HG02981 (cell line): ENCODE measurements around the gene HIPK4.
A peak's percentile ranks its signal among the peaks of the same experiment; 100 is the strongest.
"Not testable (repeated sequence)": the region's sequence is repeated elsewhere in the genome, so short reads cannot be mapped to it uniquely, and the experiment has no call there.

Experiments
- ATAC-seq: cut with Tn5 transposase; IDR thresholded peaks from one replicate; pipeline ENCODE4 v1.9.1; 2021; ENCODE audit warnings: mild to moderate bottlenecking, moderate library complexity; ENCODE audit not compliant: unreplicated experiment

The HIPK4 gene, protein sequence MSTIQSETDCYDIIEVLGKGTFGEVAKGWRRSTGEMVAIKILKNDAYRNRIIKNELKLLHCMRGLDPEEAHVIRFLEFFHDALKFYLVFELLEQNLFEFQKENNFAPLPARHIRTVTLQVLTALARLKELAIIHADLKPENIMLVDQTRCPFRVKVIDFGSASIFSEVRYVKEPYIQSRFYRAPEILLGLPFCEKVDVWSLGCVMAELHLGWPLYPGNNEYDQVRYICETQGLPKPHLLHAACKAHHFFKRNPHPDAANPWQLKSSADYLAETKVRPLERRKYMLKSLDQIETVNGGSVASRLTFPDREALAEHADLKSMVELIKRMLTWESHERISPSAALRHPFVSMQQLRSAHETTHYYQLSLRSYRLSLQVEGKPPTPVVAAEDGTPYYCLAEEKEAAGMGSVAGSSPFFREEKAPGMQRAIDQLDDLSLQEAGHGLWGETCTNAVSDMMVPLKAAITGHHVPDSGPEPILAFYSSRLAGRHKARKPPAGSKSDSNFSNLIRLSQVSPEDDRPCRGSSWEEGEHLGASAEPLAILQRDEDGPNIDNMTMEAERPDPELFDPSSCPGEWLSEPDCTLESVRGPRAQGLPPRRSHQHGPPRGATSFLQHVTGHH

DNA sequence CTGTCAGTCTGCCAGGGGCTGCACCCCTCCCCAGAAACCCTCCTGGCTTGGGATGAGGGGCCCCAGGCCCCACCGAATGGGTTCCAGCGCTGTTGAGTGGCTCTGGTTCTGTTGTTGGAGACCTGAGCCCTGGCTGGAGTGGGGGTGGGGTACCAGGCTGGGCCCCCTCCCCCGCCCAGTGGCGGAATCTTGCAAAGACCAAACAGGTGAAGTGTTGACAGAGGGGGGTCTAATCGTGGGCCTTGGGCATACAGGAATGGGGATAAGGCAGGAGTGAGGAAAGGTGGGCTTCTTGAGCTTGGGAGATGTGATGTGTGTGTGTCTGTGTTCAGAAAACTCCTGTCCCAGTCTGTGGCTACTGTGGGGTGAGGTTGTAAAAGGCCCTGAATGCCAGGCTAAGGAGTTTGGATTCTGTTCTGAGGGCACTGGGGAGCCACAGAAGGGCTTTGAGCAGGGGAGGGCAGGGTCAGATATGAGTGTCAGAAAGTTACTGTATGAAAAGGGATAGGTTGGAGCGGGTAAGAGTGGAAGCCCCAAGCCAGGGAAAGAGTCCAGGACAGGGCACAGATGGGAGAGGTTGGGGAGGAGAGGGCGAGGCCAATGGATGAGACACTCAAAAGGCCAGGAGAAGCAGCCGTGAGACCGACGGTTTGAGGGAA lies at the start of gene HIPK4:
Gene HIPK4 (minus strand): TSS at position 98 of the 659 bp plus-strand sequence. CDS start 279 bp downstream, outside the sequence.
- ATAC-seq: no peak

DNA sequence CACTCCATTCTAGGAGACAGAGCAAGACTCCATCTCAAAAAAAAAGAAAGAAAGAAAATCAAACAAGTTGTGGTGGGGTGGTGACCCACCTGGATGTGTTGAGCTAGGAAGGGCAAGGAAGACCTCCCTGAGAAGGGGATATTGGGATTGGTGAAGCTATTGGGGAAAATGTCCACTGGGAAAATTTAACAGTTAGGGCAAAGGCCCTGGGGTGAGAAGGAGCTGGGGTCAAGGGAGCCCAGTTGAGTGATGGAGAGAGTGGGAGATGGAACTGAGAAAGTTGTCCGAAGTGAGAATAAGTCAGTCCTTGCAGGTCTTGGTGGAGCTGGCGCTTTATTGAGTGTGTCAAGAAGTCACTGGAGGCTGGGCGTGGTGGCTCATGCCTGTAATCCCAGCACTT lies 48.3 kb upstream of the HIPK4 start:
- no peak for ATAC-seq

DNA sequence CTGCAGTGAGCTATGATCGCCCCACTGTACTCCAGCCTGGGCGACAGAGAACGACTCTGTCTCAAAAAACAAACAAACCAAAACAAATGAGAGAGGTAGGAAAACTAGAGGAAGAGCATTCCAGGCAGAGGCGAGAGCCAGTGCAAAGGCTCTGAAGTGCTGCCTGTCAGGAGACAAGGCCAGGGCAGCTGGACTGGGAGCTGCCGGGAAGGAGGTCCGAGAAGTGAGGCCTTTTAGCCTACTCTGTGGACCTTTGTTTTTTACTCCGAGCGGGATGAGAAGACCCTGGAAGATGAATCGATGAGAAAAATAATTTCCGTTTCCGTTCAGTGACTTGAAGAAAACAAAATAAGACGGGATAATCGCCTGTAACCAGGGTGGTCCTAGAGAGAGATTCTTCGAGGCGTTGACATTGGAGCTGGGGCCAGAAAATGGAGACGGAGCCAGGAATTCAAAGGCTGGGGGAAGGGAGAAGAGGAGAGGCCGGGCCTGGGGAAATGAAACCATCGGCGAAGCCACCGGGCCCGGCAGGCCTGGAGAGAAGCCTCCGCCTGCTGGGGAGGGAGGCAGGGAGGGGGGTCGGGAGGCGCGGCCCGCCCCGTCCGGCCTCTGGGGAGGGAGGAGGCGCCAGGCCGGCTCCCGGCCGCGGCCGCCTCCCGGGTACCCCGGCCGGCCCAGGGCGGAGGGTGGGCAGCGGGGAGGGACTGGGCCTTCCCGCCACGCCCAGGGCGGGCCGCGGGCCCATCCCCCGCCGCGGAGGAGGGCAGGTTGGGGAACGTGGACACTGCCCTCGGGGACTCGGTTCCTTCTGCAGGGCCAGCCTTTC lies 43.6 kb upstream of the HIPK4 start:
- ATAC-seq: peak; percentile 54

DNA sequence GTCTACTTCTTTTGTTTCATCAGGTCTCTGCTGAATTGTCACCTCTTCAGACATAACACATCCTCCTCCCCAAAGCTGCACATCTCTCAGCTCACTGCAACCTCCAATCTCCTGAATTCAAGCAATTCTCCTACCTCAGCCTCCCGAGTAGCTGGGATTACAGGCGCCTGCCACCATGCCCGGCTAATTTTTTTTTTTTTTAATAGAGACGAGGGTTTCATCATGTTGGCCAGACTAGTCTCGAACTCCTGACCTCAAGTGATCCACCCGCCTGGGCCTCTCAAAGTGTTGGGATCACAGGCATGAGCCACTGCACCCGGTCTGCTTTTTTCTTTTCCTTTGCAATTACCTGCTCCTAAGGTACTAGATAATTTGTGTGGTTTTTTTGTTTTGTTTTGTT lies 42.8 kb upstream of the HIPK4 start:
- ATAC-seq: not testable (repeated sequence)

DNA sequence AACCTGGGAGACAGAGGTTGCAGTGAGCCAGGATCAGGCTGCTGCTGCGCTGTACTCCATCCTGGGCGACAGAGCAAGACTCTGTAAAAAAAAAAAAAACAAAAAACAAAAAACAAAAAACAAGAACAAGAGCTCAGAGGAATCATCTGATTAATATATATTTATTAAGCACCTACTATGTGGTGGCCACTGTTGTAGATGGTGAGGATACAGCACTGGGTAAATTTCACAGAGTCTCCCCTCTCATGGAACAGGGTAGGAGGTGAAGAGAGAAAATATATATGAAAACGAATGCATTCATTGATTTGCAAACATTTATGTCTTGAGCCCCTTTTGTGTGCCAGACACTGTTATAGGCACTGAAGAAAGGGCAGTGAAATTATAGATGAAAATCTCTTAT lies 41.7 kb upstream of the HIPK4 start:
- no peak for ATAC-seq

DNA sequence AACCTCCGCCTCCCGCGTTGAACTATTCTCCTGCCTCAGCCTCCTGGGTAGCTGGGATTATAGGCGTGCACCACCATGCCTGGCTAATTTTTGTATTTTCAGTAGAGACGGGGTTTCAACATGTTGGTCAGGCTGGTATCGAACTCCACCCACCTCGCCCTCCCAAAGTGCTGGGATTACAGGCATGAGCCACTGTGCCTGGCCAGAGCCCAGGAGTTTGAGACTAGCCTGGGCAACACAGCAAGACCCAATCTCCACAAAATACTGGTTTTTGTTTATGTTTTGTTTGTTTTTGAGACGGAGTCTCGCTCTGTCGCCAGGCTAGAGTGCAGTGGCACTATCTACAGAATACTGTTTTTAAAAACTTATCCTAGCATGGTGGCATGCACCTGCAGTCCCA lies 40.3 kb upstream of the HIPK4 start:
- ATAC-seq: not testable (repeated sequence)

DNA sequence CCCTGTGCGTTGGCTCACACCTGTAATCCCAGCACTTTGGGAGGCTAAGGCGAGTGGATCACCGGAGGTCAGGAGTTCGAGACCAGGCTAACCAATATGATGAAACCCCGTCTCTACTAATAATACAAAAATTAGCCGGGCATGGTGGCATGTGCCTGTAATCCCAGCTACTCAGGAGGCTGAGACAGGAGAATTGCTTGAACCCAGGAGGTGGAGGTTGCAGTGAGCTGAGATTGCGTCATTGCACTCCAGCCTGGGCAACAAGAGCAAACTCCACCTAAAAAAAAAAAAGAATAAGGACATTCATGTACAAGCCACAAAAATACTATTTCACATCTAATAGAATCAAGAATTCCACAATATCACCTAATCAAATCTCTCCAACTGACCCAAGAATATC lies 38.2 kb upstream of the HIPK4 start:
- ATAC-seq: not testable (repeated sequence)

DNA sequence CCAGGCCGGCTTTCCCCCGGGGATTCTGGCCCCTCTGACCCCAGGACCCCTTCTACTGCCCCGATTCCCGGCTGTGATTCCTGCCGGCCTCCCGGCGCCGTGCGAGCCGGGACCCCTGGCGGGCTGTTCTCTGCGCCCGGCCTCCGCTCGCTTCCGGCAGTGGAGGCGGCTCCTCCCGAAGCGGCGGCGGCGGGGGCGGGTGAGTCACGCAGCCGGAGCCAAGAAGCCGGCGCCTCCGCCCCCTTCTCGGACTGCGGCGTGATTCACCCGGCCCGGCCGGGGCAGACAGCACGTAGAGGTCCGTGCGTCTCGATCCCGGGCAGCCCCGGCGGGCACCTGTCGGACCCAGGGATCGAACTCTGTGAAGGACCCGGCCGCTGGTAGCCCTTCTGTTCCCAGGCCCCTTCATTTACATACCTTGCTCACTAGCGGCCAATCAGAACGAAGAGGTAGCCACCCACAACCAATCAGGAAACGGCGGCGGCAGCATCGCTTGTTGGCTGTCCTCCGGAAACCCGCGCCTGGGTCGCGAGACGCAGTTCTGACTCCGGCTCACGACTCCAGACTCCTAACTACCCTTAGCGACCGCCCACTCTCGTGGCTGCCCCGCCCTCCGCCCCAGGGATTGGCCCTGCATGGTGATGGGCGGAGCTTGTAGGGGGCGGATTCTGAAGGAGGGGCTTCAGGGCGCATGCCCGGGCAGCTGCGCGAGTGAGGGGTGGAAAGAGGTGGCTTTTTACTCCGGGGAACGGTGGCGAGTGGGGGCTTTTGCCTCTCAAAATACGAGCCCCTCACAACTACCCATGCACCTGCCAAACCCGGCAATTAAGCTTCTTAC lies 35.7 kb upstream of the HIPK4 start, which contains the start of gene SERTAD1:
Gene SERTAD1 (minus strand): TSS at position 543 of the 838 bp plus-strand sequence. CDS start 2,446 bp downstream, outside the sequence.
- ATAC-seq: peak; percentile 82

DNA sequence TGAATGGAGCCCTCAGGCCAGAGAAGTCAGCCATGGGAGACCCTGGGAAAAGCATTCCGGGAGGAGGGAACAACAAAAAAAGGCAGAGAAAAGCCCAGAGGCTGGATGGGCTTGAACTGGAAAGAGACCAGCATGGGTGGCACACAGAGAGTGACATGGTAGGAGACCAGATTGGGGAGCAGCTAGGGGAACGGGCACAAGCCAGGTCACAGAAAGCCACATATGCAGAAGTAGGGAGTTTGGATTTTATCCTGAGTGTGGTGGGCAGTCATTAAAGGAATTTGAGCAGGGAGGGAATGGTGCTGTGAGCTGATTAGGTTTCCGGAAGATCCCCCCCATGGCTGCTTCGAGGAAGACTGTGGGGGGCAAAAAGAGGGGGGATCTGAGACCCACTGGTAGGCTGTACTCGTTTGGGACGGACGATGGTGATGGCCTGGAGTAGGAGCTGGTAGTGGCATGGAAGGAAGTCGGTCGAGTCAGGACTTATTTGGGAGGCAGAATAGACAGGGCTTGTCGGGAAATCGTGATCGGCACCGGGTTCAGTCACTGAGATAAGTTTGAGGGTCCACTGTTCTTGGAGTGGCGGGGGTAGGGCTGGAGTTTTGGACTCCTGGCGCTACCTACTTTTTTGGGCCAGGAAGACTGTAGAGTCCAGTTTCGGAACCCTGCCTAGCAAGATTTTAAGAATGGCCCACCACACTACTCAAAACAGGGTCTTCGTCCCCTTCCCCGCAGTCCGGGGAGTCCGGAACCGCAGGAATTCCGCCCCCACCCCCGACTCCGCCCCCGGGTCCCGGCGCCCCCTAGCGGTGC lies 34.9 kb upstream of the HIPK4 start:
- no peak for ATAC-seq

DNA sequence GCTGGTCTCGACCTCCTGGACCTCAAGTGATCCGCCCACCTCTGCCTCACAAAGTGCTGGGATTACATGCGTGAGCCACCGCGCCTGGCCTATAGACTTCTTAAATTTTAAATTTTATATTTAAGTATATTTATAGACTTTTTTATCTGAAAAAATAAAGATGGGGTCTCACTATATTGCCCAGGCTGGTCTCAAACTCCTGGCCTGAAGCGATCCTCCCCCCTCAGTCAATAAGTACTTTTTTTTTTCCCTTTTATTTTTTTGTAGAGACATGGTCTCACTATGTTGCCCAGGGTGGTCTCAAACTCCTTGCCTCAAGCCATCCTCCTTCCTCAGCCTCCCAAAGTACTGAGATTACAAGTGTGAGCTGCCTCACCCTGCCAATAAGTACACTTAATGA lies 34.0 kb upstream of the HIPK4 start:
- ATAC-seq: no peak

DNA sequence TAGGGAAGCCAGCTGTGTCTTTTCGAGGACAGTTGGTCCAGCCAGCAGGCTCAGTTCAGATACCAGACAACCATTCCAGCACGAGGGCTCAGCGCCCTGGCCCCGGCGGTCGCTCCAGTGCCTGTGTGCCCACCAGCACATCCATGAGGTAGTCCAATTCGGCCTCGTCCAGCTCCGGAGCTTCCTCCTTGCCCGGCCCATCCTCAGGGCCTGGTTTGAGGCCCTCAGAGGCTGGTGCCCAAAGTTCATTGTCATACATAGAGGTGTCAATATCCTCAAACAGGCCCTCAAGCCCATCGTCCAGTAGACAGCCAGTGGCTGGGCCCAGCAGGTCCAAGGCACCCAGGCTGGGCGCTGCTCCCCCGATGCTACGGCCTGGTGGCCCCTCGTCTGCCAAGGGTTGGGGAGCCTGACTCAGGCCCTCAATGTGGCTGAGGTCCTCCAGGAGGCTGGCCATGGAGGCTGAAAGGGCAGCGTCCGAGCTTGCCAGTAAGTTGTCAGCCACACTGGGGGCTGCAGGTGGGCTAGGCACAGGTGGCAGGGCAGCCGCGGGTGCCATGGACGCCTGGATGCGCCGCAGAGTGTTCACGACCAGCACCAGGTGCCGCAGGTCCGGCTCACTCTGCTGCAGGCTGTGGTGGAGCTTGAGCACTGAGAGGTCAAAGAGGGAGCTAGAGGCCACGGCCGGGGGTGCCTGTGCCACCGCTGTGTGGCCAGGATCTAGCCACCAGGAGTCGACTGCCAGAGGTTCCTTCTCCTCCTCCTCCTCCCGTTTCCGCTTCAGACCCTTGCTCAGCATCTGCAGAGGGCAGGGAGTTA lies 33.0 kb upstream of the HIPK4 start:
- ATAC-seq: no peak

DNA sequence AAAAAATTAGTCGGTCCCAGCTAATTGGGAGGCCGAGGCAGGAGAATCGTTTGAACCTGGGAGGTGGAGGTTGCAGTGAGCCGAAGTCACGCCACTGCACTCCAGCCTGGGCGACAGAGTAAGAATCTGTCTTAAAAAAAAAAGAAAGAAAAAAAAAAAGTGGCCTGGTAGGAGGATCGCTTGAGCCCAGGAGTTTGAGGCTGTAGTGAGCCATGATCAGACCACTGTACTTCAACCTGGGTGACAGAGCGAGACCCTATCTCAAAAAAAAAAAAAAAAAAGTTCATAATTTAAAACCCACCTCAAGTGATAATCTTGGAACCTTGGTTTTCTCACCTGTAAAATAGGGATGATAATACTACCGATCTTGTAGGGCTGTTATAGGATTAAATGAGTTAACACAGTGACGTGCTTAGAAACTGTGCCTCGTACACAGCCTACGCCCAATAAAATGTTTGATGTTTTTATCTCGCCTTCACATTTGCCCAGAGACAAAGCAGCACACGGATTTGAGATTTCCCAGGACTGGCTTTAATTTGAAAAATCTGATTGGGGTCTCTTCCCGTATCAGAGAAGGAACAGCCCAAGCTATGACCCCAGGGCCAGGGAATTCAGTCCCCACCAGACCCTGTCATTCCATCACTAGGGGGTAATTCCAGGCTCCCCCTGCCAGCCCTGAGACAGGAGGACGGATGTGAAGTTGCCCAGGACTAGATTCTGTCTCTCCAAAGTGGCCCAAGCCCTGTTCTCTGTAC lies 32.2 kb upstream of the HIPK4 start:
- ATAC-seq: no peak

DNA sequence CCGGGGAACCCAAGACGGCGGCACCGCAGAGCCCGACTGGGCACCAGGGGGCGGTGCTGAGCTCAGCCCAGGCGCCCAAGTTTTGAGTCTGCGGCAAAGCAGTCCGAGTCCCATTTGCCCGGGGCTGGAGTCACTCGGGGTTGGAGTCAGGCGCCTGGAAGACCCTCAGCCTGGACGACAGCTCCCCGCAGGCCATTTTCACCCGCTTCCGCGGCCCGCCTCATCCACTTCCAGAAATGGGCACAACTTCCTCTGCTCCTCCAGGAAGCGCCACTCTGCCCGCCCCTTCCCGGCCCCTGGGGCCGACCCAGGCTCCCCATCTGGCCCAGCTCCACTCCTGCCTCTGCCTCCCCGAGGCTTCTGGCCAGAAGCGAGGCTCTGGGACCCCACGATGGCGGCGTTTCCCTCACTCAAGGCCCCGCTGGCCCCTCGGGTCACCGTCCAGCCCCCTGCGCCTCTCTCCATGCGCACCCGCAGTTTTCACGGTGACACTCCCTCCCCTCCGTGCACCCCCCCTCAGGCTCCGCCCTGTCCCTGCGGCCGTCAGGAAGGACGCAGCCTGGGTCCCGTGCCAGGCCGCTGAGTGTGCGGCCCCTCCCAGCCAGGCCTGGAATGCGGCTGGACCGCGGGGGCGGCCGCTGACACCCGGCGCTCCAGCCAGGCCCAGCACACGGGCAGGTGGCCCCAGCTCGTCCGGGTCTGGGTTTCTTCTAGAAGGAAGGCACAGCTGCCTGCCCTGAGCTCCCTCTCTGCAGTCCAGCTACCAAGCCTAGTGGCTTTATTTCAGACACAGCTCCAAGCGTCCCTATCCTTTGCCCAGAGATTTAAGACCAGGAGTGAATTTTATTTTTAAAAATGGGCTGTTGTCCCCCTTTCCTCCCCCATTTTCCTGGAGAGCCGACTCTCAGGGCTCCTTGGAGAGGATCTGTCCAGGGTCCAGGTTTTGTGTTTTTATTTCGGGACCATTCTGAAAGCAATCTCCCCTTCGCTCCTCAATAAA lies 31.1 kb upstream of the HIPK4 start:
- ATAC-seq: no peak

DNA sequence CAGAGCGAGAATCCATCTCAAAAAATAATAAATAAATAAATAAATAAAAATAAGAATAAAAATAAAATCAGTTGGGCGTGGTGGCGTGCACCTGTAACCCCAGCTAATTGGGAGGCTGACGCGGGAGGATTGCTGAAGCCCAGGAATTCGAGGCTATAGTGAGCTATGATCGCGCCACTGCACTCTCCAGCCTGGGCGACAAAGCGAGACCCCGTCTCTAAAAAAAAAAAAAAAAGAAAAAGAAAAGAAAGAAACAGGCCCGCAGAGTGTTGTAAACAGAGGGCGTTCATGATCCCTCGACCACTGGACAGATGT lies 30.4 kb upstream of the HIPK4 start:
- ATAC-seq: no peak

DNA sequence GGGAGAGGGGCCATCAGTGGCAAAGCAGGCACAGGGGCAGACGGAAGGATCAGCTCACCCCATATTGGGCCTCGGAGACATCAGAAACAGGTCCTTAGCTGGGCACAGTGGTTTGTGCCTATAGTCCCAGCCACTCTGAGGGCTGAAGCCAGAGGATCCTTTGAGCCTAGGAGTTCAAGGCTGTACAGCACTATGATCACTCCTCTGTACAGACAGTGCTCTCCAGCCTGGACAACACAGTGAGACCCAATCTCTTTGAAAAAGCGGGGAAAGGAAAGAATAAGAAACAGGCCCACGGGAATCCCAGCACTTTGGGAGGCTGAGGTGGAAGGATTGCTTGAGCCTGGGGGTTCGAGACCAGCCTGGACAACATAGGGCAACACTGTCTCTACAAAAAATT lies 29.8 kb upstream of the HIPK4 start:
- no peak for ATAC-seq

DNA sequence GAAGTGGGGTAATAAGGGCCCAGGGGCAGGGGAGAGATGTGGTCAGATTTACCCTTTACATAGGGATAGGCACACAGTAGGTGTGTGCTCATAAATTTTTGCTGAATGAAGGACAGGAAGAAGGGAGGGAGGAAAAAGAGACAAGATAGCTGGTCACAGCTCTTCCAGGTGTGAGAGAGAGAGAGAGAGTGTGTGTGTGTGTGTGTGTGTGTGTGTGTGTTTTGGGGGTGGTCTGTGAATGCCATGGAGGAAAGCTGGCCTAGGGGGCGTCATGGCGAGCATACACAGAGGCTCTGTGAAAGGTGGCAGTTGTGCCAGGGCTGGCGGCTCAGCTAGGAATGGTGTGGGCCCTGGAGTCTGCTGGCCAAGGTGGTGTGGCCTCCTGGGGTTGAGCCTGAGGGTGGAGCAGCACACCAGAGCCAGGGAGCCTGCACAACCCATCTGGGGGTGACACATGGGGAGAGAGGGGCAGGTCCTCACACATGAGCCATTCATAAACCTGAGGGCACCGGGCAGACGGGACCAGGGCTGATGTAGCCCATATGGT lies 29.2 kb upstream of the HIPK4 start:
- no peak for ATAC-seq
